Hepatocyte (in vitro differentiated cells): Measurements from ENCODE around the gene NBPF4.

Experiments used
- EZH2phosphoT487 ChIP-seq: fragments of 200-600 bp; sonication (generic); IDR thresholded peaks from one replicate; pipeline ENCODE4 v1.6.1; 2018; ENCODE audit warnings: antibody characterized with exemption, mild to moderate bottlenecking, low read depth, moderate library complexity; ENCODE audit not compliant: unreplicated experiment, severe bottlenecking
- TF ChIP-seq, protein P1 (sequence below): fragments of 200-600 bp; sonication (generic); IDR thresholded peaks from 2 replicates; pipeline ENCODE4 v1.5.1; 2016; ENCODE audit warnings: antibody characterized with exemption, mild to moderate bottlenecking; ENCODE audit not compliant: poor library complexity

DNA sequence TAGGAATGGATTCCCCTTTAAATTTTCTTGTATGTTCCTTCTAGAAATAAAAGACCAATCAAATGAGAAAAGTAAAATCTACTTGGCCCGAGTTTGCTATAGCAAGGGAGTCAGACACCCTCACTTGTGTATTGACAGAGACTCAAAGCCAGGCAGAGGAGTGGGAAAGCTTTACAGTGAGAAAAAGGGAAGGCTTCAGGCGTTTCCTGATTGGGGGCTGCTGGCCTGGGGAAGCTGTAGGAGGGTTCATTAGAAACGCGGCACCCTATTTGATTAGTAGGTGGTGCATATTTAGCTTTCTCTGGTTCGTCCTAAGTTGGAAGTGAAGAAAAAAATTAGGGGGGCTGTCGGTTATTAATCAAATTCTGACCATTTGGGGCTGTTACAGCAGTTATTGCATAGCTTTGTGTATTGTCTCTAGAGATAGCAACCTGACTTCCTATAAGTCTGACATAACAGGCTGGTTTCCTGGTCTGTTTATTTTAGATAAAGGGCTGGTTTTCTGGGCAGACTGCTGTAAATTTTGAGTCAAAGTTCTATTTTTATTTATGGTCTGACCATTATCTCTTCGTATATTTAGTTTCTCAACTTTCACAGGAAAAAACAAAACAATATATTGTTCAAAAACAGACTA is 53.8 kb downstream of the NBPF4 start:
- TF ChIP-seq, protein P1, sequence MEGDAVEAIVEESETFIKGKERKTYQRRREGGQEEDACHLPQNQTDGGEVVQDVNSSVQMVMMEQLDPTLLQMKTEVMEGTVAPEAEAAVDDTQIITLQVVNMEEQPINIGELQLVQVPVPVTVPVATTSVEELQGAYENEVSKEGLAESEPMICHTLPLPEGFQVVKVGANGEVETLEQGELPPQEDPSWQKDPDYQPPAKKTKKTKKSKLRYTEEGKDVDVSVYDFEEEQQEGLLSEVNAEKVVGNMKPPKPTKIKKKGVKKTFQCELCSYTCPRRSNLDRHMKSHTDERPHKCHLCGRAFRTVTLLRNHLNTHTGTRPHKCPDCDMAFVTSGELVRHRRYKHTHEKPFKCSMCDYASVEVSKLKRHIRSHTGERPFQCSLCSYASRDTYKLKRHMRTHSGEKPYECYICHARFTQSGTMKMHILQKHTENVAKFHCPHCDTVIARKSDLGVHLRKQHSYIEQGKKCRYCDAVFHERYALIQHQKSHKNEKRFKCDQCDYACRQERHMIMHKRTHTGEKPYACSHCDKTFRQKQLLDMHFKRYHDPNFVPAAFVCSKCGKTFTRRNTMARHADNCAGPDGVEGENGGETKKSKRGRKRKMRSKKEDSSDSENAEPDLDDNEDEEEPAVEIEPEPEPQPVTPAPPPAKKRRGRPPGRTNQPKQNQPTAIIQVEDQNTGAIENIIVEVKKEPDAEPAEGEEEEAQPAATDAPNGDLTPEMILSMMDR: no peak
- TF ChIP-seq EZH2phosphoT487: no peak
